Loucy (cell line): Measurements from ENCODE around the gene MN1.

Source experiments
- EZH2phosphoT487 ChIP-seq: fragments of 200-600 bp; IDR thresholded peaks from 2 replicates; pipeline ENCODE4 v1.6.1; 2018; ENCODE audit warnings: antibody characterized with exemption, mild to moderate bottlenecking, moderate library complexity, borderline replicate concordance
- TF ChIP-seq, protein P1 (sequence below): fragments of 200-600 bp; sonication (generic); conservative IDR thresholded peaks from 2 replicates; pipeline ENCODE4 v1.5.1; 2014; ENCODE audit warnings: mild to moderate bottlenecking, antibody characterized with exemption, low read length

DNA sequence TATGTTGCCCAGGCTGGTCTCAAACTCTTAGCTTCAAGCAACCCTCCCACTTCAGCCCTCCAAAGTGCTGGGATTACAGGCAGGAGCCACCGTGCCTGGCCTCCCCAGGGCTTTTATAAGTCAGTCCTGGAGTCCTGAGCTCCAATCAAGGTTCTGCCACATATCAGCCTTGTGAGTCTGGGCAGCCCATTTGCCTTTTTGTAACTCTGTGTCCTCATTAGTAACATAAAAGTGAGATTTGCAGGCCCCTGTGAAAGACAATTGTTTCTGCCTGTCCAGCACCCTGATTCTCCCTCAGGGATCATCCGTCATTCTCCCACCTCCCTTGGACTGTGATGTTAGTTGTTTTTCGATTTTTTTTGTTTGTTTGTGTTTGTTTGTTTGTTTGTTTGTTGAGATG, 89.8 kb downstream of the MN1 start:
- TF ChIP-seq, protein P1, sequence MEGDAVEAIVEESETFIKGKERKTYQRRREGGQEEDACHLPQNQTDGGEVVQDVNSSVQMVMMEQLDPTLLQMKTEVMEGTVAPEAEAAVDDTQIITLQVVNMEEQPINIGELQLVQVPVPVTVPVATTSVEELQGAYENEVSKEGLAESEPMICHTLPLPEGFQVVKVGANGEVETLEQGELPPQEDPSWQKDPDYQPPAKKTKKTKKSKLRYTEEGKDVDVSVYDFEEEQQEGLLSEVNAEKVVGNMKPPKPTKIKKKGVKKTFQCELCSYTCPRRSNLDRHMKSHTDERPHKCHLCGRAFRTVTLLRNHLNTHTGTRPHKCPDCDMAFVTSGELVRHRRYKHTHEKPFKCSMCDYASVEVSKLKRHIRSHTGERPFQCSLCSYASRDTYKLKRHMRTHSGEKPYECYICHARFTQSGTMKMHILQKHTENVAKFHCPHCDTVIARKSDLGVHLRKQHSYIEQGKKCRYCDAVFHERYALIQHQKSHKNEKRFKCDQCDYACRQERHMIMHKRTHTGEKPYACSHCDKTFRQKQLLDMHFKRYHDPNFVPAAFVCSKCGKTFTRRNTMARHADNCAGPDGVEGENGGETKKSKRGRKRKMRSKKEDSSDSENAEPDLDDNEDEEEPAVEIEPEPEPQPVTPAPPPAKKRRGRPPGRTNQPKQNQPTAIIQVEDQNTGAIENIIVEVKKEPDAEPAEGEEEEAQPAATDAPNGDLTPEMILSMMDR: no peak
- TF ChIP-seq EZH2phosphoT487: no peak
